Transverse colon (tissue), 3 donors: ENCODE results near the gene FAM227A.
"Not testable (repeated sequence)": the region's sequence is repeated elsewhere in the genome, so short reads cannot be mapped to it uniquely, and the experiment has no call there.

ENCODE experiments used
- CTCF ChIP-seq, 5 experiments: fragments of 200-600 bp in 3 of 5; fragments of 450-650 bp in 2 of 5; sonication (generic) in 3 of 5; IDR thresholded peaks; 1 replicate in 2 of 5; 2 replicates in 3 of 5; pipeline ENCODE4 v1.5.1; 2016 to 2017; ENCODE audit warnings: antibody characterized with exemption in 5 of 5, inconsistent platforms in 3 of 5, mild to moderate bottlenecking in 2 of 5, moderate library complexity in 1 of 5
- POLR2A ChIP-seq: fragments of 450-650 bp; IDR thresholded peaks from one replicate; pipeline ENCODE4 v1.6.1; 2016; ENCODE audit warnings: antibody characterized with exemption, mild to moderate bottlenecking, moderate library complexity

- not testable (repeated sequence) for TF ChIP-seq POLR2A; CTCF (IDR thresholded peaks at IDR 0.05)
Observed at GRCh38 chr22:38644245-38644644, 11.9 kb downstream of the FAM227A start.
